SK-N-SH treated with all-trans-retinoic acid at 6 μM for 48 hours (cell line): ENCODE results near the gene SAG.

ENCODE experiments used
- ARNTL ChIP-seq: fragments of 450-650 bp; formaldehyde crosslinking; IDR thresholded peaks from 2 replicates; pipeline ENCODE4 v1.5.0; 2020; ENCODE audit warnings: low read depth, mild to moderate bottlenecking, moderate library complexity, borderline replicate concordance
- CREB5 ChIP-seq: fragments of 250-450 bp; sonication (Bioruptor Pico); IDR thresholded peaks from 2 replicates; pipeline ENCODE4 v1.5.1; 2020; ENCODE audit warnings: low read depth, mild to moderate bottlenecking, moderate library complexity
- PATZ1 ChIP-seq: fragments of 250-450 bp; sonication (Bioruptor Pico); IDR thresholded peaks from 2 replicates; pipeline ENCODE4 v1.8.0; 2020; ENCODE audit warnings: mild to moderate bottlenecking, moderate library complexity, borderline replicate concordance
- TCF4 ChIP-seq: fragments of 250-450 bp; sonication (Bioruptor Pico); IDR thresholded peaks from 2 replicates; pipeline ENCODE4 v1.8.0; 2021; ENCODE audit warnings: mild to moderate bottlenecking, moderate library complexity, borderline replicate concordance
- TOX ChIP-seq: fragments of 250-450 bp; sonication (Bioruptor Pico); IDR thresholded peaks from 2 replicates; pipeline ENCODE4 v1.8.0; 2021; ENCODE audit warnings: mild to moderate bottlenecking, moderate library complexity, borderline replicate concordance
- ZC3H10 ChIP-seq: fragments of 250-450 bp; sonication (Bioruptor Pico); IDR thresholded peaks from 2 replicates; pipeline ENCODE4 v1.5.1; 2021; ENCODE audit warnings: mild to moderate bottlenecking, moderate library complexity
- ZFP3 ChIP-seq: fragments of 250-450 bp; sonication (Bioruptor Pico); IDR thresholded peaks from 2 replicates; pipeline ENCODE4 v1.5.0; 2020; ENCODE audit warnings: mild to moderate bottlenecking, moderate library complexity
- ZFP30 ChIP-seq: fragments of 450-650 bp; formaldehyde crosslinking; IDR thresholded peaks from 2 replicates; pipeline ENCODE4 v1.5.0; 2022; ENCODE audit warnings: mild to moderate bottlenecking, moderate library complexity
- ZNF565 ChIP-seq: fragments of 450-650 bp; formaldehyde crosslinking; conservative IDR thresholded peaks from 2 replicates; pipeline ENCODE4 v1.5.0; 2020; ENCODE audit warnings: low read depth, mild to moderate bottlenecking, moderate library complexity
- ZNF70 ChIP-seq: fragments of 450-650 bp; formaldehyde crosslinking; IDR thresholded peaks from 2 replicates; pipeline ENCODE4 v1.5.0; 2020; ENCODE audit warnings: mild to moderate bottlenecking, moderate library complexity
- ZNF8 ChIP-seq: fragments of 450-650 bp; formaldehyde crosslinking; IDR thresholded peaks from 2 replicates; pipeline ENCODE4 v1.5.0; 2020; ENCODE audit warnings: mild to moderate bottlenecking, moderate library complexity

- TF ChIP-seq TOX (CRISPR knock-in tag) (no peak), ZFP30 (CRISPR knock-in tag) (no peak), ZNF8 (CRISPR knock-in tag) (no peak), ZC3H10 (CRISPR knock-in tag) (no peak), ZFP3 (CRISPR knock-in tag) (no peak), ARNTL (no peak), ZNF565 (CRISPR knock-in tag) (no peak), TCF4 (CRISPR knock-in tag) (no peak), CREB5 (CRISPR knock-in tag) (no peak), ZNF70 (no peak), PATZ1 (CRISPR knock-in tag) (no peak)
These were observed 65.7 kb downstream of the SAG start for GRCh38 chr2:233373316-233373715.
